ENCODE data around the gene MPP2.

GRCh38 chr17:43864161-43864984 is 43.0 kb downstream of the MPP2 start:
- TF ChIP-seq CTCF (IDR thresholded peaks at IDR 0.05) (no peak), POLR2AphosphoS5 (IDR thresholded peaks at IDR 0.05) (no peak), POLR2A (IDR thresholded peaks at IDR 0.05) (no peak)

Measured in sigmoid colon (tissue), 4 donors.